GM19023 (cell line): ENCODE measurements around the gene OR51E2.

Experiments used
- ATAC-seq: cut with Tn5 transposase; IDR thresholded peaks from one replicate; pipeline ENCODE4 v1.9.1; 2021; ENCODE audit warnings: mild to moderate bottlenecking, moderate library complexity; ENCODE audit not compliant: unreplicated experiment

Gene OR51E2

GRCh38 chr11:4664786-4665185 lies 32.9 kb downstream of the OR51E2 start:
- no peak for ATAC-seq

GRCh38 chr11:4664183-4664582 lies 33.5 kb downstream of the OR51E2 start:
- no peak for ATAC-seq

- ATAC-seq: no peak
These were observed 34.8 kb downstream of the OR51E2 start for GRCh38 chr11:4662876-4663275.

GRCh38 chr11:4658629-4659445 lies 38.8 kb downstream of the OR51E2 start:
- ATAC-seq: no peak

GRCh38 chr11:4654635-4655369 lies 42.9 kb downstream of the OR51E2 start:
- ATAC-seq: no peak

GRCh38 chr11:4647766-4648165 lies 49.9 kb downstream of the OR51E2 start:
- ATAC-seq: no peak

- ATAC-seq: no peak
These were observed 51.7 kb downstream of the OR51E2 start for GRCh38 chr11:4645974-4646373.

GRCh38 chr11:4644233-4644632 lies 53.4 kb downstream of the OR51E2 start:
- no peak for ATAC-seq

- ATAC-seq: no peak
These were observed 54.0 kb downstream of the OR51E2 start, which contains the start of gene OR51E1 for GRCh38 chr11:4643682-4644081. Gene OR51E1 (plus strand): TSS chr11:4643982. CDS start chr11:4652527, 8,545 bp downstream.

- no peak for ATAC-seq
These were observed 54.6 kb downstream of the OR51E2 start for GRCh38 chr11:4643076-4643475.

GRCh38 chr11:4642043-4642442 lies 55.6 kb downstream of the OR51E2 start:
- ATAC-seq: no peak

- ATAC-seq: no peak
These were observed 56.2 kb downstream of the OR51E2 start for GRCh38 chr11:4641501-4641900.

- no peak for ATAC-seq
These were observed 57.7 kb downstream of the OR51E2 start for GRCh38 chr11:4639931-4640330.

GRCh38 chr11:4637662-4638047 lies 60.0 kb downstream of the OR51E2 start:
- ATAC-seq: no peak

GRCh38 chr11:4636962-4637661 lies 60.5 kb downstream of the OR51E2 start, which contains the start of gene OR51D1:
Gene OR51D1 (plus strand): TSS chr11:4637477. CDS start chr11:4639791, 2,314 bp downstream.
- peak; percentile 88 for ATAC-seq

- ATAC-seq: no peak
These were observed 61.5 kb downstream of the OR51E2 start for GRCh38 chr11:4636136-4636535.
